Measurements from ENCODE around the gene OSBPL7. TPM values are rescaled to one million over a fixed set of nuclear protein-coding genes. Genes with fewer than 3 reads are reported as not detected.

Gene OSBPL7
- total RNA-seq, 4 donors from 2014 or later, result 0.89 to 4.6 (median 1.6) TPM

DNA sequence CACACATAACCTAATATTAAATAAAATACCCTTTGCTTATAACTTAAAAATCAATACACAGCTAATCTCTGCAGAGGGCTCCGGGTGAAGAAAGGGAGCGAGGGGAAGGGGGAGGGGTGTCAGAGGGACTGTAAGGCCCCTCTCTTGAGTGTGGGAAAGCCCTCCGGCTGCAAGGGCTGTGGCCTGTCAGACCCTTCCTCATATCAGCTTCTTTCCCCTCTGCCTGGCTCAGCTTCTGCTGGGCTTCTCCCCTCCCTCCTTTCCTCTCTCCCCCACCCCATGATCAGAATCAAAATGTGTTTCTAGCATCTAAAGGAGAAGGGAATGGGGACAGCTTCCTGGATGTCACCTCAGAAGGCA lies 24.1 kb upstream of the OSBPL7 start:
- Histone ChIP-seq H3K4me3 (no peak overlapping the region), H3K4me1 (peaks cover 5 to 6% of the 10 kb centered on the region in 2 donors), H3K36me3 (no peaks in the 10 kb centered on the region), H3K9me3 (no peaks in the 10 kb centered on the region), H3K27ac (no peak overlapping the region), H3K27me3 (peaks cover 42 to 60% (median 53%) of the 10 kb centered on the region in 3 donors)
- intact Hi-C loops (cut with DNase I; ENCODE audit: low total_unique reads) (loop anchor here (10.0 kb wide), 1 partner anchor 99 kb away; the partner anchor contains the start of gene PNPO), in situ Hi-C loops (cut with MboI; ENCODE audit: low sequenced_read_pairs in 4 of 4) (loop anchor here in 3 of 4 donors (10.0 to 25.0 kb wide), 3 partner anchors 109 to 292 kb away; partner anchors contain the start of gene PRR15L (in 1 of the 3))
- TF ChIP-seq CTCF (IDR thresholded peaks at IDR 0.05 in 4 of 5, conservative IDR thresholded peaks at IDR 0.05 in 1 of 5) (no peak), POLR2A (IDR thresholded peaks at IDR 0.05) (no peak)
- ATAC-seq (no peak), DNase-seq (no peak)

DNA sequence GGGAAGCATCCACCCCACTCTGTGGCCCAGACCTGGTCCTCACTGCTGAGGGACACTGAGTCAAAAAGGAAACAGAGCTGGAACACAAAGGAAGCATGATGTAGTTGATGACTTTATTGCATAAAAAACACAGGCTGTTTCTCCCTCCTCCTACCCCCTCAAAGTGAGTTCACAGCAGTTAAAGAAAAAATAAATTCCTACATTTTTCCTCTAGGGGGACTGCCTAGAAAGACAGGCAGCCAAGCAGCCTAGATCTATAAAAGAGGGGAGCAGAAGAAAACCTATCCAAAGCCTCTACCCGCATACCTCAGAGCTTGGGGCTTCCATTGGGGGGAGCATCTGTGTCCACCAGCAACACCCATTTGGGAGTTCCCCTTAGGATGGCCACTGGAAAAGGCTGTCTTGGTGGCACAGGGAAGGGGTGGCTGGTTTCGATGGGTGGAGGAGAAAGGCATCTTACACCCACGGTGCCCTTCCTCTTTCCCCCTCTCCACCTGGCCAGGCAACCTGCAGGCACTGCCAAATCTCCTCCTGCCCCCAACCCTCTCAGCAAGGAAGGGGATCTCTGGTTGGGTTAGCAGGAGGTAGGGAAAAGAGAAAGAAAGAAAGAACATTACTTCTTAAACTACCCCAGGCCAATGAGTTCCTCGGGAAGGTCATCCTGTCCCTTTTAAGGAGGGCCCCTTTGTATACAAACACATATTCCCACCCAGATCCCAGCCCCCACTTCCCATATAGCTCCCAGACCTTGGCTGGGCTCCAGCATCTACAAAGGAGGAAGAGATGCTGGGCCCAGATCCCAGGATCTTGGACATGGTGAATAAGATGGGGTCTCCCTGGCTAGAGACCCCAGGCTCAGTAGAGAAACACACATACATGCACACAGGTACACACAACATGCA lies 23.5 kb upstream of the OSBPL7 start:
- peaks cover 36 to 54% (median 47%) of the 10 kb centered on the region in 3 donors for H3K27me3 ChIP-seq

GRCh38 chr17:47844227-47844626 lies 22.6 kb upstream of the OSBPL7 start:
- DNase-seq, result no peak
- Histone ChIP-seq H3K9me3 (no peaks in the 10 kb centered on the region), H3K36me3 (no peaks in the 10 kb centered on the region), H3K27me3 (peaks cover 28 to 47% (median 39%) of the 10 kb centered on the region in 3 donors), H3K4me3 (no peak overlapping the region), H3K27ac (no peak overlapping the region), H3K4me1 (peaks cover 10 to 13% of the 10 kb centered on the region in 2 donors)
- in situ Hi-C loops (cut with MboI; ENCODE audit: low sequenced_read_pairs in 4 of 4), result loop anchor here (5.0 to 25.0 kb wide), 5 partner anchors 43 to 293 kb away; partner anchors contain the start of gene PRR15L (in 1 of the 4)
- intact Hi-C loops (cut with DNase I; ENCODE audit: low total_unique reads), result loop anchor here (5.0 to 10.0 kb wide), 2 partner anchors 101 to 173 kb away; partner anchors contain the start of gene PNPO
- no peak for ATAC-seq
- TF ChIP-seq CTCF (IDR thresholded peaks at IDR 0.05 in 4 of 5, conservative IDR thresholded peaks at IDR 0.05 in 1 of 5) (no peak), POLR2A (IDR thresholded peaks at IDR 0.05) (no peak)

More for the DNA sequence above, 23.5 kb upstream of the OSBPL7 start:
- in situ Hi-C loops (cut with MboI; ENCODE audit: low sequenced_read_pairs in 4 of 4), result loop anchor here (5.0 to 25.0 kb wide), 5 partner anchors 42 to 292 kb away; partner anchors contain the start of gene PRR15L (in 1 of the 4)
- Histone ChIP-seq H3K27ac (no peak overlapping the region), H3K36me3 (no peaks in the 10 kb centered on the region), H3K4me1 (peaks cover 9 to 11% of the 10 kb centered on the region in 2 donors), H3K4me3 (no peak overlapping the region), H3K9me3 (no peaks in the 10 kb centered on the region)
- intact Hi-C loops (cut with DNase I; ENCODE audit: low total_unique reads), result loop anchor here (5.0 to 10.0 kb wide), 2 partner anchors 100 to 172 kb away; partner anchors contain the start of gene PNPO
- TF ChIP-seq CTCF (IDR thresholded peaks at IDR 0.05 in 4 of 5, conservative IDR thresholded peaks at IDR 0.05 in 1 of 5) (peak in 1 of 5 experiments; percentile 15), POLR2A (IDR thresholded peaks at IDR 0.05) (no peak)
- ATAC-seq, result no peak
- no peak for DNase-seq

DNA sequence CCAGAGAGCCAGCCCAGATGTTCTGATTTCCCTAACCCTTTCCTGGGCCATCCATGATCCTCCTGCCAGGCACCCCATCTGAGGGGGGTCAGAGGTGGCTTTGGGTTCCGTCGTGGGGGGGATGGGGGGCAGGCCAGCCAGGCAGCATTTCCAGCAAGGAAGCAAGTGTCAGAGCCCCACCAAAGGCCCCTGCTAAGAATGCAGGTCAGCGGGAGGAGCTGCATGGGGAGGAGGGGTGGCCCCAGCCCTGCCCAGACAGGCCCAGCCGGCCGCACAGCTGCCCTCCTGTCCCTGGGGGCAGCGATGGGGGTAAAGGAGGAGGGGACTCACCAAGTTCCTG lies 21.8 kb upstream of the OSBPL7 start:
- Histone ChIP-seq H3K4me3 (no peak overlapping the region), H3K36me3 (peaks cover 0 to 5% of the 10 kb centered on the region in 2 donors), H3K27ac (no peak overlapping the region), H3K4me1 (peaks cover 10 to 13% of the 10 kb centered on the region in 2 donors), H3K27me3 (peaks cover 24 to 39% (median 30%) of the 10 kb centered on the region in 3 donors), H3K9me3 (no peaks in the 10 kb centered on the region)
- DNase-seq, result no peak
- intact Hi-C loops (cut with DNase I; ENCODE audit: low total_unique reads), result loop anchor here (5.0 to 10.0 kb wide), 2 partner anchors 101 to 174 kb away; partner anchors contain the start of gene PNPO
- TF ChIP-seq POLR2A (IDR thresholded peaks at IDR 0.05) (no peak), CTCF (IDR thresholded peaks at IDR 0.05 in 4 of 5, conservative IDR thresholded peaks at IDR 0.05 in 1 of 5) (peak in 1 of 5 experiments; percentile 9)
- ATAC-seq, result no peak
- in situ Hi-C loops (cut with MboI; ENCODE audit: low sequenced_read_pairs in 4 of 4), result loop anchor here (5.0 to 25.0 kb wide), 5 partner anchors 44 to 294 kb away; partner anchors contain the start of gene PRR15L (in 1 of the 4)
